Cardiac fibroblast (primary cell): ENCODE data around the gene RMND1.

Source experiments
- DNase-seq, 2 donors: peaks; one replicate each; pipeline versions ENCODE4 v3.0.0 to v3.0.0-alpha.2; 2010; ENCODE audit warnings: low read depth in 2 of 2
- H3K4me3 ChIP-seq, 2 donors: replicated peaks in 1 of 2; 1 replicate in 1 of 2; 2 replicates in 1 of 2; pipeline ENCODE4 v1.5.1; 2011; ENCODE audit warnings: low read depth in 2 of 2, low read length in 2 of 2, mild to moderate bottlenecking in 2 of 2, moderate library complexity in 1 of 2
- CTCF ChIP-seq: IDR thresholded peaks from one replicate; pipeline ENCODE4 v1.5.1; 2011; ENCODE audit warnings: low read depth, mild to moderate bottlenecking, low read length, inconsistent platforms

RMND1 gene

GRCh38 chr6:151413372-151414145 is 38.4 kb downstream of the RMND1 start:
- H3K4me3 ChIP-seq, result no peak overlapping the region
- no peak for TF ChIP-seq CTCF
- no peak for DNase-seq

- no peak for DNase-seq
- no peak for TF ChIP-seq CTCF
Measured at GRCh38 chr6:151412909-151413308, 39.0 kb downstream of the RMND1 start.

GRCh38 chr6:151409679-151410078 is 42.2 kb downstream of the RMND1 start:
- no peak overlapping the region for H3K4me3 ChIP-seq
- DNase-seq, result no peak
- TF ChIP-seq CTCF, result no peak

More at GRCh38 chr6:151412909-151413308, 39.0 kb downstream of the RMND1 start:
- H3K4me3 ChIP-seq, result no peak overlapping the region

DNA sequence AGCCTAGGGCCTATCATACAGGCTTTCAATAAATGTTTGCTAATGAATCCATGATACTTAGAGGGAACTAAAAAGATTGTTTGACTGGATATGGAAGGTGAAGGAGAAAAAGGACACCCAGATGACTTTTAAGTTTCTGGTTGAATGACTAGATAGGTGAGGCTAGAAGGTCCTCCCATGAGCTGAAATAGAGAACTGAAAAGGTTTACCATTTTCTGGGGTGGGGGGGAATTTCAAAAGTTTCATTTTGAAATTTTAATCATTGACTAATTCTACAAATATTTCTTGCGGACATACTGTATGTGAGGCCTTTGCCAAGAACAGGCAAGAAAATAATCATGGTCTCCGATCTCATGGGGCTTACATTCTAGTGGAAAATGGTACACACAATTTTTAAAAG is 42.7 kb downstream of the RMND1 start:
- H3K4me3 ChIP-seq, result no peak overlapping the region
- no peak for DNase-seq
- TF ChIP-seq CTCF, result no peak

DNA sequence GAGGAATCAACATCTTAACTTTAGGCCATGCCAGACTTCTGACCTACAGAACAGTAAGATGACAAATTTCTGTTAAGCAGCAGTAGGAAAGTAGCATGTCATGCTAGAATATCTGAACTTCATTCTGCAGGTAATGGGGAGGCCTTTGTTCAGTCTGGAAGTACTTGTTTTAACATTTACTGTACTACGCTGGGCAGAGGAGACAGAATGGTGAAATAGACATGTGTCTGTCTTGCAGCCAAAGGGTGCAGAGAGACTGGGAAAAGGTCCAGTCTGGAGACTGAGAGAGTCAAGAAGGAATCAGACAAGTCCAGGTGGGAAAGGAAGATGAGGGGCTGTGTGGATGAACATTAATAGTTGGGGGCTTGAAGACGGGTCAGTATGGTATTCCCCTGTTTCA is 43.1 kb downstream of the RMND1 start:
- no peak for TF ChIP-seq CTCF
- H3K4me3 ChIP-seq, result no peak overlapping the region
- no peak for DNase-seq

GRCh38 chr6:151403919-151404308 is 48.0 kb downstream of the RMND1 start:
- no peak for DNase-seq
- TF ChIP-seq CTCF, result no peak

GRCh38 chr6:151402228-151402627 is 49.7 kb downstream of the RMND1 start:
- no peak for TF ChIP-seq CTCF
- DNase-seq, result no peak
- no peak overlapping the region for H3K4me3 ChIP-seq

More at GRCh38 chr6:151403919-151404308, 48.0 kb downstream of the RMND1 start:
- no peak overlapping the region for H3K4me3 ChIP-seq
